Stomach (tissue), 4 donors: ENCODE data around the gene ADCY5.

Experiments
- CTCF ChIP-seq, 7 experiments: fragments of 450-650 bp in 4 of 7; fragments of 200-600 bp in 3 of 7; sonication (generic) in 3 of 7; IDR thresholded peaks; one replicate each; pipeline ENCODE4 v1.5.1; 2016 to 2019; ENCODE audit warnings: antibody characterized with exemption in 7 of 7, control low read depth in 2 of 7, mild to moderate bottlenecking in 1 of 7
- EP300 ChIP-seq: sonication (generic); formaldehyde crosslinking; IDR thresholded peaks from one replicate; pipeline ENCODE4 v1.6.1; 2017; ENCODE audit warnings: antibody characterized with exemption

GRCh38 chr3:123423031-123423430, 25.9 kb downstream of the ADCY5 start:
- no peak for TF ChIP-seq CTCF (IDR thresholded peaks at IDR 0.05)
- TF ChIP-seq EP300 = no peak
